ENCODE measurements around the gene SLC39A7.

The SLC39A7 gene

GRCh38 chr6:33200219-33201146, at the start of gene SLC39A7, which contains the start of gene RXRB:
SLC39A7 (plus strand) TSS chr6:33200867; CDS start chr6:33201246, 379 bp downstream.
RXRB (minus strand) TSS chr6:33200665; CDS start chr6:33200476, 189 bp downstream.
- peak; percentile 95 for DNase-seq

- no peak for DNase-seq
These were observed 49.6 kb upstream of the SLC39A7 start for GRCh38 chr6:33151050-33151449.

- no peak for DNase-seq
These were observed 46.3 kb upstream of the SLC39A7 start for GRCh38 chr6:33154349-33154748.

GRCh38 chr6:33156561-33156960, 44.1 kb upstream of the SLC39A7 start:
- DNase-seq: no peak

GRCh38 chr6:33156964-33157363, 43.7 kb upstream of the SLC39A7 start:
- no peak for DNase-seq

GRCh38 chr6:33160096-33160495, 40.6 kb upstream of the SLC39A7 start:
- DNase-seq: no peak

DNA sequence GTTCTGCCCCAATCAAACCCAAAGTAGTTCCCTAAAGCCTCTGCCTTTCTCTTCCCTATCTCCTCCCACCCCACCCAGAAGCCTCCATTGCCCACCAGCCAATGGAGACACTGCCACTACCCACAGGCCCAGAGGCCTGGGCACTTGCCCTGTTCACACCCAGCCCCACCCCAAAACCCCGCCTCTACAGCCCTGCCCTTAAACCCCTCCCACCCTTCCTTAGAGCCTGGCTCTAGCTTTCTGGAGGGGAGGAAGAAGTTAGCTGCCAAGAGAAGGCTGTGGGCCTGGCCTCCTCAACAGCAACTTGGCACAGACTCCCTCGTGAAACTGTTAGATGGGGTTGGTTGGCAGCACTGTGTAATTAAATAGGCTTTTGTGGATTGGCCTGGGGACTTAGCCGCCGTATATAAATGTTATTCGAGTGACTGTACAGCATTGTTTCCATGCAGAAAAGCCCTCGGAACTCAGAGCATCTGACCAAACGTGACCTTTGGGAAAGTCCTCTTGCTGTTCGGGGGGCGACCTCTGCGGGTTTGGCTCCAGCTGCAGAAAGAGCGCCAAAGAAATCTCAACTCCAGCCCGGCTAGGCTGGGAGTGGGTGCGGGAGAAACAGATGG, 39.8 kb upstream of the SLC39A7 start:
- DNase-seq: peak; percentile 14

GRCh38 chr6:33161354-33162331, 39.0 kb upstream of the SLC39A7 start:
- DNase-seq: peak; percentile 55

DNA sequence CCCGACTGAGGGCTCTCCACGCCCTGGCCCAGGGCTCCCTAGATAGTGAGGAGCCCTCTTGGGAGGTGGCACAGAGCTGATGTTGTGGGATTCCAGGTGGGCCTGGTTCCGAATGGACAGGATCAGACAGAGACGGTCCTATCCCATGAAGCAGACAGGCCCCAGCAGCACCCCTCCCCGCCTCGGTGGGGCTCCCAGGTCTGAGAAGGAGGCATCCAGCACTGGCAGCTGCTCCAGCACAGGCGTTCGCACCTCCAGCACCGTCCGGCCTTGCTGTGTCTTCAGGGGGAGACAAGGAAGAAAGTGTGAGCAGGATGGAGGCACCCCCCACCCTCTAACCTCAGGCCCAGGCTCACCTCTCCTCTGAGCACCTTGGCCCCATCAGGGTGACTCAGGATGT, 37.1 kb upstream of the SLC39A7 start:
- DNase-seq: no peak

- no peak for DNase-seq
These were observed 36.5 kb upstream of the SLC39A7 start for GRCh38 chr6:33164176-33164575.

GRCh38 chr6:33164665-33165373, 35.8 kb upstream of the SLC39A7 start:
- DNase-seq: no peak

- DNase-seq: no peak
These were observed 34.9 kb upstream of the SLC39A7 start for GRCh38 chr6:33165581-33166258.

- DNase-seq: no peak
These were observed 34.3 kb upstream of the SLC39A7 start for GRCh38 chr6:33166363-33166762.

- no peak for DNase-seq
These were observed 33.9 kb upstream of the SLC39A7 start for GRCh38 chr6:33166811-33167210.

DNA sequence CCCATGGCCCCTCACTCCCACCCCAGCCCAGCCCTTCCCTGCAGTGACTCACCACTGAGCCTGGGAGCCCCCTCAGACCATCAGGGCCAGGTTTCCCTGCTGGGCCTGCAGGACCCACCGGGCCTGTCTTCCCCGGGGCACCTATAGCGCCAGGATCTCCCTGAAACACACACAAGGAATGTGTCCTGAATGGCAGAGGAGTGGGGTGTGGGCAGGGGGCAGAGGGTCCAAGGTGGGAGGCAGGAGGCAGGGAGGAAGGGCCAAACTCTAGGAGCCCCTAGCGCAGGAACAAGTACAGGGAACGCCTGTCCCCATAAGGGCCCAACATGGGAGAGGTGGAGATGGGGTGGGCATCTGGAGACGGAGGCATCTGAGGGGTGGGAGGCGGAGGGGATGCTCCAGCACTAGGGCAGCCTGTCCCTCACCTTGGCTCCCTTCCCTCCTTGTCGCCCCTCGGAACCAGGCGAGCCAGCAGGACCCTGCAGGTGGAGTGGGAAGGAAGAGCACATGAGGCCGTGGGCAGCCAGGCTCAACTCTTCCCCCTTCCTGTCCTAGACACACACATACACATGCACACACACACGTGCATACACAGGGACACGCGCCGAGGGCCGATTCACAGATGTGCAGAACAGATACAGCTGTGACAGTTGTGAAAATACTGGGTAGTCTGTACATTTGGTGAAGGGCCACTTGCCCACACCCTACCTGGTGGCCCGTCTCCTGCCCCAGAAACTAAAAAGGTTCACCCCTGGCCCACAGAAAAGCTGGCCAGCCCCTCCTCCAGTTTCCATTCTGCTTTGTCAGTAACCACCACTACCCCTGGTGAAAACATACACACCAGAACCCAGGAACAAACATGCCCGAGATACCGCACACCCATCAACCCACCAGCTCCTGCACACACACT, 33.0 kb upstream of the SLC39A7 start:
- no peak for DNase-seq

DNA sequence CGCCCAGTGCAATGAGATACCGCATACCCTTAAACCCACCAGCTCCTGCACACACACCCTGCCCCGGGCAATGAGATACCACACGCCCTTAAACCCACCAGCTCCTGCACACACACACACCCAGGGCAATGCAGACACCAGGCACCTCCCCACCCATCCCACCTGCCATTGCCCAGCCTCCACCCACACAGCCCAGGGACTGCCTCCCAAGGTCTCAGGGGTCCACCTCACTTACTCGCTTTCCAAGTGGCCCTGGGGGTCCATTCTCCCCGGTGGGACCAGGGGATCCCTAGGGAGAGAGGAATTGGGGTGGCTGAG, 32.4 kb upstream of the SLC39A7 start:
- no peak for DNase-seq

DNA sequence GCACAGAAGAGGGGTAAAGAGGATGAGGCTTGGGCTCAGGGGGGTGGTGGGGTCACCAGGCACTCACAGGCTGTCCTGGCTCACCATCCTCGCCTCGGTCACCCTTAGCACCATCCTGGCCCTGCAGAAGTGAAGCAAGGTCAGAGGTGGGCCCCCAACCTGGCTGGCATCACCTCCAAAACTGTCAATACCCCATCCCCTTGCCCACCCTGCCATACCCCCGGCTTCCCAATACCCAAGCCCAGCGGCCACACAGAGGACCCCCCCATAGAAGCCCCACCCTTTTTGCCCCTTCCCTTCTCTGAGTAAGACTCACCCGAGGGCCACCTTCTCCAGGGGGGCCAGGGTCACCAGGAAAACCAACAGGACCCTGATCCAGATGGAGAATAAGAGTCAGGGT, 32.0 kb upstream of the SLC39A7 start:
- no peak for DNase-seq

GRCh38 chr6:33169291-33170175, 31.1 kb upstream of the SLC39A7 start:
- DNase-seq: no peak

- DNase-seq: no peak
These were observed 30.3 kb upstream of the SLC39A7 start for GRCh38 chr6:33170176-33171015.
